Psoas muscle (tissue), 8 donors: ENCODE data around the gene GADD45G. TPM values are rescaled to one million over a fixed set of nuclear protein-coding genes. Genes with fewer than 3 reads are reported as not detected.

Source experiments
- ATAC-seq, 4 donors: fragments of 200-7000 bp; cut with Tn5 transposase; one replicate each; pipeline ENCODE4 v1.9.1; 2020; ENCODE audit warnings: moderate library complexity in 3 of 4, mild to moderate bottlenecking in 2 of 4
- DNase-seq, 2 donors: peaks; one replicate each; pipeline ENCODE4 v3.0.0-alpha.2; 2020
- H3K27ac ChIP-seq: fragments of 200-600 bp; one replicate; pipeline ENCODE4 v1.8.0; 2022
- H3K27me3 ChIP-seq, 3 donors: fragments of 200-600 bp in 1 of 3; one replicate each; pipeline versions ENCODE4 v1.6.1 to v1.8.0; 2013 to 2022; ENCODE audit warnings: low read length in 2 of 3, mild to moderate bottlenecking in 2 of 3, moderate library complexity in 1 of 3; ENCODE audit not compliant: insufficient read depth in 3 of 3
- H3K36me3 ChIP-seq, 2 donors: fragments of 200-600 bp in 1 of 2; one replicate each; pipeline versions ENCODE4 v1.6.1 to v1.8.0; 2013 to 2022; ENCODE audit warnings: low read depth in 1 of 2, mild to moderate bottlenecking in 1 of 2, moderate library complexity in 1 of 2; ENCODE audit not compliant: insufficient read depth in 1 of 2
- H3K4me1 ChIP-seq: fragments of 200-600 bp; one replicate; pipeline ENCODE4 v1.8.0; 2022
- H3K4me3 ChIP-seq: fragments of 200-600 bp; one replicate; pipeline ENCODE4 v1.8.0; 2022; ENCODE audit warnings: mild to moderate bottlenecking
- H3K9me3 ChIP-seq: fragments of 200-600 bp; one replicate; pipeline ENCODE4 v1.8.0; 2022
- WGBS, 3 donors: extraction: QIAGEN DNeasy Blood & Tissue Kit; methylation state at CpG; one replicate each; pipeline versions ENCODE4 v1.1.6 to v1.1.7; 2013; 5-methylcytosine and 5-hydroxymethylcytosine counted together
- intact Hi-C, 2 donors: fragments of 100-400 bp; cut with DNase I; formaldehyde crosslinking; loops; one replicate each; pipeline versions ENCODE4 v1.11.0 to v1.14.2; 2022
- polyA plus RNA-seq, 3 donors: library from polyadenylated mRNA; stranded (reverse); fragments of 200-250 nt; gene quantifications; one replicate each; pipeline ENCODE4 v1.2.3, GENCODE V29; 2013
- total RNA-seq, 4 donors: library from RNA; stranded (reverse); fragmentation: NEBNext Ultra II Directional in 2 of 4; extraction: Animal tissue kit (Norgen Biotek cat#: 25700) in 2 of 4; gene quantifications; one replicate each; pipeline versions ENCODE4 v1.2.1 to v1.2.4, GENCODE V29; 2021 to 2023
- TF ChIP-seq, protein P1 (sequence below): fragments of 200-600 bp; IDR thresholded peaks from one replicate; pipeline ENCODE4 v1.8.0; 2022; ENCODE audit warnings: antibody characterized with exemption
- donor health status: healthy with polysubstance abuse.
- donor health status: DM: no; HTN: no; CAD: no; lungs with moderate emphysema.
- donor health status: Bipolar disorder and iron deficiency.
- donor health status: healthy.
- donor health status: DM: yes; HTN: yes; CAD: no.
- donor health status: DM: no; HTN: no; CAD: no.
- donor health status: DM: no; HTN: no; CAD: no.
- donor health status: DM: yes; HTN: yes; CAD: no.

Gene GADD45G
- total and polyA plus RNA-seq, 7 donors, result 2.4 to 288 (median 30.7) TPM

GRCh38 chr9:89619424-89620138 is 14.8 kb downstream of the GADD45G start:
- intact Hi-C loops, result loop anchor here in 1 of 2 donors (5.0 kb wide), 1 partner anchor 113 kb away; no protein-coding TSS in a partner anchor
- no peak for ATAC-seq
- H3K27ac ChIP-seq, result no peak overlapping the region

GRCh38 chr9:89621031-89621430 is 16.2 kb downstream of the GADD45G start:
- 80 to 93% (median 93%) methylated on average over 6 of the region's 6 CpGs for WGBS, 3 donors
- H3K4me3 ChIP-seq, result no peak overlapping the region
- H3K9me3 ChIP-seq, result no peaks in the 10 kb centered on the region
- TF ChIP-seq, protein P1, sequence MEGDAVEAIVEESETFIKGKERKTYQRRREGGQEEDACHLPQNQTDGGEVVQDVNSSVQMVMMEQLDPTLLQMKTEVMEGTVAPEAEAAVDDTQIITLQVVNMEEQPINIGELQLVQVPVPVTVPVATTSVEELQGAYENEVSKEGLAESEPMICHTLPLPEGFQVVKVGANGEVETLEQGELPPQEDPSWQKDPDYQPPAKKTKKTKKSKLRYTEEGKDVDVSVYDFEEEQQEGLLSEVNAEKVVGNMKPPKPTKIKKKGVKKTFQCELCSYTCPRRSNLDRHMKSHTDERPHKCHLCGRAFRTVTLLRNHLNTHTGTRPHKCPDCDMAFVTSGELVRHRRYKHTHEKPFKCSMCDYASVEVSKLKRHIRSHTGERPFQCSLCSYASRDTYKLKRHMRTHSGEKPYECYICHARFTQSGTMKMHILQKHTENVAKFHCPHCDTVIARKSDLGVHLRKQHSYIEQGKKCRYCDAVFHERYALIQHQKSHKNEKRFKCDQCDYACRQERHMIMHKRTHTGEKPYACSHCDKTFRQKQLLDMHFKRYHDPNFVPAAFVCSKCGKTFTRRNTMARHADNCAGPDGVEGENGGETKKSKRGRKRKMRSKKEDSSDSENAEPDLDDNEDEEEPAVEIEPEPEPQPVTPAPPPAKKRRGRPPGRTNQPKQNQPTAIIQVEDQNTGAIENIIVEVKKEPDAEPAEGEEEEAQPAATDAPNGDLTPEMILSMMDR, result no peak
- DNase-seq (no peak), ATAC-seq (no peak)
- no peaks in the 10 kb centered on the region for H3K27me3 ChIP-seq
- no peaks in the 10 kb centered on the region for H3K36me3 ChIP-seq
- peaks cover 43% of the 10 kb centered on the region for H3K4me1 ChIP-seq
- H3K27ac ChIP-seq, result no peak overlapping the region
- intact Hi-C loops, result loop anchor here in 1 of 2 donors (5.0 kb wide), 1 partner anchor 111 kb away; no protein-coding TSS in a partner anchor

More at GRCh38 chr9:89619424-89620138, 14.8 kb downstream of the GADD45G start:
- H3K27me3 ChIP-seq, result no peaks in the 10 kb centered on the region
- H3K4me3 ChIP-seq, result no peak overlapping the region
- H3K36me3 ChIP-seq, result no peaks in the 10 kb centered on the region
- TF ChIP-seq, protein P1, result no peak
- WGBS, 3 donors, result 84 to 93% (median 90%) methylated on average over 3 of the region's 3 CpGs
- DNase-seq, result no peak
- H3K9me3 ChIP-seq, result no peaks in the 10 kb centered on the region
- peaks cover 38% of the 10 kb centered on the region for H3K4me1 ChIP-seq

GRCh38 chr9:89621676-89622075 is 16.9 kb downstream of the GADD45G start:
- H3K36me3 ChIP-seq, result no peaks in the 10 kb centered on the region
- peak overlapping the region; percentile 1 for H3K27ac ChIP-seq
- intact Hi-C loops, result loop anchor here in 1 of 2 donors (5.0 kb wide), 1 partner anchor 111 kb away; no protein-coding TSS in a partner anchor
- no peaks in the 10 kb centered on the region for H3K27me3 ChIP-seq
- DNase-seq (peak in 1 of 2 donors; percentile 79), ATAC-seq (peak in 2 of 4 donors; percentile 50 to 56)
- TF ChIP-seq, protein P1, result no peak
- no peak overlapping the region for H3K4me3 ChIP-seq
- 17 to 62% (median 25%) methylated on average over 4 of the region's 4 CpGs for WGBS, 3 donors
- H3K4me1 ChIP-seq, result peaks cover 43% of the 10 kb centered on the region
- no peaks in the 10 kb centered on the region for H3K9me3 ChIP-seq

DNA sequence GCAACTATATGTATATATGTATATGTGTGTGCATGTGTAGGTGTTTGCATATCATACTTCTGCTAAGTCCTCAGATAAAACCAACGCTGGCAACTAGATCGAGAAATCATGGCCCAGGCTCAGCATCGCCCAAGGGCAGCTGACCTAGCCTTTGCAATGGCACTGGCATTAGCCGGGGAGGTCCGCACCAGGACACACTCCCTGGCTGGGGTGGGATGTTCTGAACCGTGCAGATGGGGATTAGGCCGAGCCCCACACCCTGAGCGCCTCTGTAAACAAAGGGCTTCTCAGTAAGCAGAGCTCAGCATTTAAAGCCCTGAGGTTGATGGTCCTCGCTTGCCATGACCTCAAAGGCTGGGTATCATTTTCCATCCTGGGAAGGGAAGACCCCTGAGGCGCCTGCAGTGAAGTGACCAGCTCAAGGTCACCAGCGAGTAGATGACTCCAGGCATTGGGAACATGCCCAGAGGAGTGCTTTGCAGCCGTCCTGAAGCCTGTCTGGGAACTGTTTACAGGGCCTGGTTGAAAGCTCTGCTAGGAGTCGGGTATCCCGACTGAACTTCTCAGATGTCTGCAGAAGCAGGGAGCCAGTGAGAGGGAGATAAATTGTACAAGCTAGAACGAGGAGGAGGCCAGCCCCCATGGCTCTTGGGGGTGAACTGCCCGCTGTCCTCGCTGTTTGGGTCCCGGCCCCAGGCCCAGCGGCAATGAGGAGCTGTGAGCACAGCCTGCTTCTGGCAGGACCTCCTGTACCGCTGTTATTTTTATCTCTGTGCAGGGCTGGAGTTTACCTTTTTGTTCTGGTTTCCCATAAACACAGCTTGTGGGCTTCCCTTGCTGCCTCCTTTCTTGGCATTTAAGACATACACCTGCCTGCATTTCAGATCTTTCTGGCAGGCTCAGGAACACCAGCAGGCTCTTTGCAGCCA is 18.4 kb downstream of the GADD45G start:
- no peaks in the 10 kb centered on the region for H3K27me3 ChIP-seq
- no peaks in the 10 kb centered on the region for H3K36me3 ChIP-seq
- ATAC-seq (peak; percentile 76 to 82 (median 80)), DNase-seq (peak in 1 of 2 donors; percentile 83)
- intact Hi-C loops, result loop anchor here in 1 of 2 donors (5.0 kb wide), 1 partner anchor 109 kb away; no protein-coding TSS in a partner anchor
- no peaks in the 10 kb centered on the region for H3K9me3 ChIP-seq
- TF ChIP-seq, protein P1, result no peak
- WGBS, 3 donors, result 22 to 43% (median 31%) methylated on average over 20 of the region's 20 CpGs
- H3K4me1 ChIP-seq, result peaks cover 43% of the 10 kb centered on the region
- H3K27ac ChIP-seq, result peak overlapping the region; percentile 75
- H3K4me3 ChIP-seq, result peak overlapping the region; percentile 39
